Measurements from ENCODE around the gene ODC1. TPM values are rescaled to one million over a fixed set of nuclear protein-coding genes. Genes with fewer than 3 reads are reported as not detected.

The ODC1 gene
- total RNA-seq, 1 donor from 2014 or later: 235 TPM

GRCh38 chr2:10410823-10411437 is 37.2 kb downstream of the ODC1 start:
- Mint-ChIP-seq H3K36me3 (ENCODE audit: low read depth) (peaks cover 7% of the 10 kb centered on the region), H3K27ac (no peak overlapping the region), H3K27me3 (ENCODE audit: insufficient read depth) (no peaks in the 10 kb centered on the region), H3K4me1 (ENCODE audit: low read depth) (peaks cover 52% of the 10 kb centered on the region), H3K4me3 (no peak overlapping the region), H3K9me3 (no peaks in the 10 kb centered on the region)
- intact Hi-C loops (cut with micrococcal nuclease): no loop called here
- no peak for DNase-seq (ENCODE audit: low spot score)

- Mint-ChIP-seq H3K4me3 (peak overlapping the region; percentile 12), H3K9me3 (no peaks in the 10 kb centered on the region), H3K27ac (peak overlapping the region; percentile 40), H3K36me3 (ENCODE audit: low read depth) (peaks cover 7% of the 10 kb centered on the region), H3K27me3 (ENCODE audit: insufficient read depth) (no peaks in the 10 kb centered on the region), H3K4me1 (ENCODE audit: low read depth) (peaks cover 54% of the 10 kb centered on the region)
- intact Hi-C loops (cut with micrococcal nuclease): no loop called here
- no peak for DNase-seq (ENCODE audit: low spot score)
Measured at GRCh38 chr2:10410001-10410822, 37.9 kb downstream of the ODC1 start.

GRCh38 chr2:10408649-10409579 is 39.2 kb downstream of the ODC1 start:
- Mint-ChIP-seq H3K4me3 (peak overlapping the region; percentile 80), H3K4me1 (ENCODE audit: low read depth) (peaks cover 54% of the 10 kb centered on the region), H3K27me3 (ENCODE audit: insufficient read depth) (no peaks in the 10 kb centered on the region), H3K27ac (peak overlapping the region; percentile 93), H3K9me3 (no peaks in the 10 kb centered on the region), H3K36me3 (ENCODE audit: low read depth) (peaks cover 7% of the 10 kb centered on the region)
- DNase-seq (ENCODE audit: low spot score): peak; percentile 76
- intact Hi-C loops (cut with micrococcal nuclease): loop anchor here (1.0 to 10.0 kb wide), 13 partner anchors 26 to 1574 kb away; partner anchors contain the start of genes HPCAL1, KIDINS220 and ODC1

- DNase-seq (ENCODE audit: low spot score): peak; percentile 53
- H3K36me3 Mint-ChIP-seq (ENCODE audit: low read depth): peaks cover 9% of the 10 kb centered on the region
- peak overlapping the region; percentile 80 for H3K4me3 Mint-ChIP-seq
- peak overlapping the region; percentile 93 for H3K27ac Mint-ChIP-seq
- peaks cover 54% of the 10 kb centered on the region for H3K4me1 Mint-ChIP-seq (ENCODE audit: low read depth)
- H3K27me3 Mint-ChIP-seq (ENCODE audit: insufficient read depth): no peaks in the 10 kb centered on the region
- no peaks in the 10 kb centered on the region for H3K9me3 Mint-ChIP-seq
- intact Hi-C loops (cut with micrococcal nuclease): loop anchor here (1.0 to 10.0 kb wide), 9 partner anchors 25 to 1573 kb away; partner anchors contain the start of genes HPCAL1, KIDINS220 and ODC1
Measured at GRCh38 chr2:10407841-10408648, 40.1 kb downstream of the ODC1 start.

GRCh38 chr2:10407432-10407831 is 40.7 kb downstream of the ODC1 start:
- H3K36me3 Mint-ChIP-seq (ENCODE audit: low read depth): peaks cover 9% of the 10 kb centered on the region
- intact Hi-C loops (cut with micrococcal nuclease): loop anchor here (10.0 kb wide), 1 partner anchor 1573 kb away; the partner anchor contains the start of gene KIDINS220
- no peaks in the 10 kb centered on the region for H3K9me3 Mint-ChIP-seq
- no peak for DNase-seq (ENCODE audit: low spot score)
- peaks cover 49% of the 10 kb centered on the region for H3K4me1 Mint-ChIP-seq (ENCODE audit: low read depth)
- H3K4me3 Mint-ChIP-seq: peak overlapping the region; percentile 80
- no peaks in the 10 kb centered on the region for H3K27me3 Mint-ChIP-seq (ENCODE audit: insufficient read depth)
- H3K27ac Mint-ChIP-seq: peak overlapping the region; percentile 93

GRCh38 chr2:10406491-10407188 is 41.5 kb downstream of the ODC1 start:
- H3K9me3 Mint-ChIP-seq: no peaks in the 10 kb centered on the region
- H3K4me1 Mint-ChIP-seq (ENCODE audit: low read depth): peaks cover 42% of the 10 kb centered on the region
- H3K4me3 Mint-ChIP-seq: no peak overlapping the region
- no peak overlapping the region for H3K27ac Mint-ChIP-seq
- intact Hi-C loops (cut with micrococcal nuclease): loop anchor here (10.0 kb wide), 1 partner anchor 1572 kb away; the partner anchor contains the start of gene KIDINS220
- H3K36me3 Mint-ChIP-seq (ENCODE audit: low read depth): peaks cover 9% of the 10 kb centered on the region
- no peaks in the 10 kb centered on the region for H3K27me3 Mint-ChIP-seq (ENCODE audit: insufficient read depth)
- DNase-seq (ENCODE audit: low spot score): no peak

- no peak for DNase-seq (ENCODE audit: low spot score)
- intact Hi-C loops (cut with micrococcal nuclease): loop anchor here (10.0 kb wide), 1 partner anchor 1571 kb away; the partner anchor contains the start of gene KIDINS220
- Mint-ChIP-seq H3K9me3 (no peaks in the 10 kb centered on the region), H3K27me3 (ENCODE audit: insufficient read depth) (no peaks in the 10 kb centered on the region), H3K4me1 (ENCODE audit: low read depth) (peaks cover 47% of the 10 kb centered on the region), H3K36me3 (ENCODE audit: low read depth) (peaks cover 14% of the 10 kb centered on the region), H3K4me3 (no peak overlapping the region), H3K27ac (no peak overlapping the region)
Measured at GRCh38 chr2:10406016-10406415, 42.1 kb downstream of the ODC1 start.

- peaks cover 13% of the 10 kb centered on the region for H3K36me3 Mint-ChIP-seq (ENCODE audit: low read depth)
- H3K4me3 Mint-ChIP-seq: no peak overlapping the region
- no peaks in the 10 kb centered on the region for H3K27me3 Mint-ChIP-seq (ENCODE audit: insufficient read depth)
- intact Hi-C loops (cut with micrococcal nuclease): loop anchor here (10.0 kb wide), 1 partner anchor 1571 kb away; the partner anchor contains the start of gene KIDINS220
- no peak overlapping the region for H3K27ac Mint-ChIP-seq
- DNase-seq (ENCODE audit: low spot score): no peak
- H3K9me3 Mint-ChIP-seq: no peaks in the 10 kb centered on the region
- peaks cover 49% of the 10 kb centered on the region for H3K4me1 Mint-ChIP-seq (ENCODE audit: low read depth)
Measured at GRCh38 chr2:10405448-10405847, 42.7 kb downstream of the ODC1 start.

- Mint-ChIP-seq H3K36me3 (ENCODE audit: low read depth) (peaks cover 19% of the 10 kb centered on the region), H3K4me1 (ENCODE audit: low read depth) (peaks cover 52% of the 10 kb centered on the region), H3K9me3 (no peaks in the 10 kb centered on the region), H3K27ac (no peak overlapping the region), H3K27me3 (ENCODE audit: insufficient read depth) (no peaks in the 10 kb centered on the region), H3K4me3 (no peak overlapping the region)
- intact Hi-C loops (cut with micrococcal nuclease): loop anchor here (10.0 kb wide), 1 partner anchor 1570 kb away; the partner anchor contains the start of gene KIDINS220
- no peak for DNase-seq (ENCODE audit: low spot score)
Measured at GRCh38 chr2:10404324-10405143, 43.6 kb downstream of the ODC1 start.

- Mint-ChIP-seq H3K27ac (no peak overlapping the region), H3K4me3 (no peak overlapping the region), H3K4me1 (ENCODE audit: low read depth) (peaks cover 36% of the 10 kb centered on the region), H3K27me3 (ENCODE audit: insufficient read depth) (no peaks in the 10 kb centered on the region), H3K36me3 (ENCODE audit: low read depth) (peaks cover 22% of the 10 kb centered on the region), H3K9me3 (no peaks in the 10 kb centered on the region)
- intact Hi-C loops (cut with micrococcal nuclease): loop anchor here (10.0 kb wide), 1 partner anchor 1568 kb away; the partner anchor contains the start of gene KIDINS220
- DNase-seq (ENCODE audit: low spot score): no peak
Measured at GRCh38 chr2:10402653-10403215, 45.4 kb downstream of the ODC1 start.

Data from activated T-helper 1 cell treated with anti-CD3 and anti-CD28 coated beads, Interleukin-12 subunit alpha, Interleukin-12 subunit beta, Interleukin-2, Interleukin-4 antibody, amounts not matched to agents 30 ng/mL and 10 ng/mL and 1 ng/mL, durations not matched to agents 14 hours and 24 hours and 36 hours (primary cell).